HG02840 (cell line): ENCODE data around the gene CCDC121.
"Not testable (repeated sequence)": the region's sequence is repeated elsewhere in the genome, so short reads cannot be mapped to it uniquely, and the experiment has no call there.

Experiments
- ATAC-seq: cut with Tn5 transposase; IDR thresholded peaks from one replicate; pipeline ENCODE4 v1.9.1; 2021; ENCODE audit warnings: mild to moderate bottlenecking, moderate library complexity, moderate number of reproducible peaks; ENCODE audit not compliant: unreplicated experiment, low FRiP score

Gene CCDC121

DNA sequence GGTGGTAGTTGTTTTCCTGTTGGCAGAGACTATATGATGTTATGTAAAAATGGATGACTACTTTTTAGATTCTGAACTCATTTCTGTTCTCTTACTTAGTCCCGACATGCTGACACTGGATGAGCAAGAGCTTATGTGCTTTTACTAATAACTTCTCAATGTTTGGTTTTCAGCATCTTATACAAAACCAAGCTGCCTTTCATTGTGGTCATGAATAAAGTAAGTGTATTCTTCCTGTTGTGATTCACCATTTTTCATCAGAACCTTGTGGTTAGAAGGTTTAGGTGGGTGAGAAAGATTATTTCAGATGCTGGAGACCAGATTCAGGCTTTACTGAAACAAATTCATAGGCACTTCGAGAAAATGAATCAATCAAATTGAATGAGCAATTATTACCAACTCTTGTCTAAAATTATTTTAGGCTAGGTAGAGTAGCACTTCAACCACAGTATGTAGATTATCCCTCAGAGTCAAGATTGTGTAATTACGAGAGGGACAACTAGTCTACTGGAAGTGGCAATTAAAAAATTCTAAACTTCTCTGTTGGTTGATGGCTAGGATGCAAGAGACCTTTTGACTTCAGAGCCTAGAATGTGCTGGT is 9.3 kb upstream of the CCDC121 start:
- ATAC-seq = no peak

DNA sequence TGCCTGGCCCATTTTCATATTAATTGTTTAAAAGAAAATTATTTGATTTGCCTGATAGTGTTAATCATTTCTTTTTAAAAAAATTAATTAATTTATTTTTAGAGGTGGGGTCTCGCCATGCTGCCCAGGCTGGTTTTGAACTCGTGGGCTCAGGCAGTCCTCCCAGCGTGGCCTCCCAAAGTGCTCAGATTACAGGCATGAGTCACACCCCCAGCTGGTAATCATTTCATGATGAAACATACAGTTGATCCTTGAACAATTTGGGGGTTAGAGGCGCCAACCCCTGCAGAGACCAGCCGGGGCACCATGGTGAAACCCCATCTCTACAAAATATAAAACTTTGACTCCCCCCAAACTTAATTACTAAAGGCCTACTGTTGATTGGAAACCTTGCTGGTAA is 8.0 kb upstream of the CCDC121 start:
- ATAC-seq = no peak

DNA sequence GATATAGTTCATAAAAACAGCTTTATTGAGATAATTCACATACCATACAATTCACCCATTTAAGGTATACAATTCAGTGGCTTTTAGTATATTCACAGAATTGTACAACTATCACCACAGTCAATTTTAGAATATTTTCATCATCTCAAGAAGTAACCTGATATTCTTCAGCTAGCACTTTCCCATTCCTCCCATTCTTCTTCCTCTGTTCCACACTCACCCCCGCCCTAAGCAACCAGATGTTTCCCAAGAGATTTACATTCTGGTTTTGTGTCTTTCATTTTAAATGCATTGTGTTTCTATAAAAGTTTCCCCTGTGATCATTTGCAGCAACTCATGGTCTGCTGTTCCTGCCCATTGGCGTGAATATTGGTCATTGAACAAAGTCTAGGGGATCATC is 5.5 kb upstream of the CCDC121 start:
- ATAC-seq = no peak

DNA sequence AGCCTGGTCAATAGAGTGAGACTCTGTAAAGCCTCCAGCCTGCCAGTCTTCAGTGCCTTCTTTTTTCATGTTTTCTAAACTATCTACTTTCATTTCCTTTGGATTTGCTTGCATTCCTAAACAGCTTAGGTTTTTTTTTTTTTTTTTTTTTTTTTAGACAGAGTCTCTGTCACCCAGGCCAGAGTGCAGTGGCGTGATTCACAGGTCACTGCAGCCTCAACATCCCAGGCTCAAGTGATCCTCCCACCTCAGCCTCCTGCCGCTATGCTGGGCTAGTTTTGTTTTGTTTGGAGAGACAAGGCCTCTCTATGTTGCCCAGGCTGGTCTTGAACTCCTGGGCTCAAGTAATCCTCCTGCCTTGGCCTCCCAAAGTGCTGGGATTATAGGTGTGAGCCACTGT is 1.4 kb upstream of the CCDC121 start:
- ATAC-seq = not testable (repeated sequence)

DNA sequence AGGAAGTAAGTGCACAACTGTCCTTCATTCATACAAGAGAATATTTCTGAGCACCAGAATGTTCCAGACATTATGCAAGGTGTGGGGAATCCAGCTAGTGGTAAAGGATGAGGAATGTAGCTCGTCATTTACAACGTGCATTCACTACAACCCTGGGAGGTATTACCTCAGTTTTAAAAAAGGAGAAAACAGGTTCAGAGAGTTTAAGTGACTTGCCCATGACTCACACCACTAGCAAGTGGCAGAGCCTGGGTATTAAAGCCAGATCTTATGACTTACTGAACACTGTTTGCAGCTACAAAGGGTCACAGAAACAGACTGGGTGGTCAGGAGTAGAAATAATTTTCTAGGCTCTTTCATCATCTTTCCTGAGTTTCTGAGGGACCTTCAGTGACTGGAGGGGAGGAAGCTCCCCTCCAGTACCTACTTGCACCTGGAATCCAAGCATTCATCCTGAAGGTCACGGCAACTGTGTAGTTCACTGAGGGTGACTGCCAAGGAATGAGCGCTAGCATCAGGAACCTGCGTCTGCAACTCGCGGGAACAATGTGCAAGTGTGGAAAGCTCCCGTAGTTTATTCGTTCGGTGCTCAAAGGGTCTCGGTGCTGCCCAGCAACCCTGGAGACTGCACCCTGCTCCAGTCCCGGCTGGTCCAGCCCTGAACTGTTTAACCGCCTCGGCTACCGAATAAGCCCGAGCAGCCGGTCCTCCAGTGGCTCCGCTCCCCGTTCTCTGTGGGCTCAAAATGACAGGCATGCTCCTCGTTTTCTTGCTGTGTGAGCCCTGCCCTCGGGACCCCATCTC is 647 bp downstream of the CCDC121 start:
- peak; percentile 23 for ATAC-seq

DNA sequence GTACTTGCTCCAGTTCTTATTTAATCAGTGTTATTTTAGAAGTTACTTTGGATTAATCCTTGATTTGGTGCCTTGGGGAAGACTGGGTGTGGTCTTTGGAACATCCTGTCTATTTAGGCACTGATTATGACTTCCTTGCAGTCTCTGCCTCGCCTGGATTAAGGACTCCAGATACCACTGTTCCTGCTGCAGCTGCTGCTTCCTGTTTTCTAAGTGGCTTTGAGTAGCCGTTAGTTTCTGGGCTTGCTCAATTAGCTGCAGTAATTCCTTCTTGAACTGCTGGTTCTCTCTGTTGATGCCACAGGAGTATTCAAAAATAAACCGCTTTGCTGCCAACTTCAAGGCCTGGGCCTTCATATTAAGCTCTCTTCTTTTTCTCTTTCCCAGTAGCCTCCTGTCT is 1.9 kb downstream of the CCDC121 start:
- ATAC-seq = not testable (repeated sequence)

DNA sequence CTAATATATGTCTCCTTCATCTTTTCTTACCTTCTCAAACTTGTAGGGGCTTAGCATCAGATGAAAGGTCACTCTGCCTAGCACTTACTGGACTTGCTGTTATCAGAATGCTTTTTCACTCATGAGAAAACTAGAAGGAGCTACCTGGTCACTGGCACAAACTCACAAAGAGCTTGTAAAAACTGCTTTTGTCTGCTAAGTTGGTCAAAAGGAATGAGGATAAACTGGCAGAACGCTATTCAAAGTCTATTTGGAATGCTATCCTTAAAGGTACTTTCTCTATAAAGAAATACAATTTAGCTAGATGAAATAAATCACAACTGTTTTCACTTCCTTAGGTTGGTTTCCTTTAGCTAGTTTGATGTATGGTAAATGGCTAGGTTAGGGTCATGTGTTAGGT is 2.5 kb downstream of the CCDC121 start:
- not testable (repeated sequence) for ATAC-seq

DNA sequence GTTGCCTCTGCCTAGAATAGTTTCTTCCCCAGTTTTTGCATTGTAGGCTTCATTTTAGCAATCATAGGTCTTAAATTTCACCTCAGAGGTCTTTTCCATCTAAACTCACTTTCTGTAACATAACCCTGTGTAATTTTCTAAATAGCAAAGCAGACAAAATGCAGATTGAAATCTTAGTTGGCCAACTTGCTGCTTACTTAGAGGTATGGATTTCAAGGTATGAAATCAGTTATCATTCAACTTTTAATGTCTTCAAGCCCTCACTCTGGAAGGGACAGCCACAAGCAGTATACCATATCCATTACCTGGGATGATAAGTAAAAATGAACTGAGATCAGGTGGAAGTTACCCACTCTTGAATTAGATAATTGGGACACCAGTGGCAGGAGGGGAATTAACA is 3.9 kb downstream of the CCDC121 start:
- no peak for ATAC-seq

DNA sequence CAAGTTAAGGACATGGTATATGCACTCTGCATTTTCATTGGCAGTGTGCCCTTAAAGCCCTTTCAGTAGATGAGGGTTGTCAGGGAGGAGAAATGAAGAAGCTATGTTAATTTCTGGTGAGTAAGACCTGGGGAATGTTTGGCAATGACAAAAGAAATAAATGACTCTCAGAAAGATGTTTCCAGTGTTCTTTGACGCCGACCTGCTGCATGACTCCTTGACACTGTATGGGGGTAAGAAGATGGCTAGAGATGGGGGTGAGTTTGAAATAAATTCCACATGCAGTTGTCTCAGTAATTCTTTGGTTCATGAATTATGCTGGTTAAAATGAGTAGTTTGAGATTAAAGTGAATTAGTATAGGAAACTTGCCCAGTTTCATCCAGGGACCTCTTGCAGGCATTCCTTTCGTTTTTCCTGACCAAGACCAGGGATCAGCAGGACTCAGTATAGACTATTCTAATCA is 5.9 kb downstream of the CCDC121 start:
- no peak for ATAC-seq

DNA sequence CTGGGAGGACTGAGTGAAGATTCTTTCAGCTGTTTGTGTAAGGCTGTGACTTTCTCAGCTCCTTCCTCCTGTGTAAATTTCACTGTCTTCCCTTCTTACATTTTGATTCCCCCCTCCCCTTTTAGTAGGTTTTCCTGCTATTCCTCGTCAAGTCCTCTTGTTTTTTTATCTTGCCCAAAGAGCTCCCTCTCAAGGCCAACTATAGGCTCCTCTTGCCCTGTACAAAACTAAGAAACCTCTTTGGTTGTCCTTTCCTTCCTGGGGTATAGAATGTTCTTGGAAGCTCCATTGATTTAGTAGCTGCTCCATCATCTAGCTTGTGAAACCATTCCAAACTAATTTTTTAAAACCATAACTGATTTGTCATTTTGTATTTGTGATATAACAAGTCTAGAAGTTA is 7.3 kb downstream of the CCDC121 start:
- ATAC-seq = no peak

DNA sequence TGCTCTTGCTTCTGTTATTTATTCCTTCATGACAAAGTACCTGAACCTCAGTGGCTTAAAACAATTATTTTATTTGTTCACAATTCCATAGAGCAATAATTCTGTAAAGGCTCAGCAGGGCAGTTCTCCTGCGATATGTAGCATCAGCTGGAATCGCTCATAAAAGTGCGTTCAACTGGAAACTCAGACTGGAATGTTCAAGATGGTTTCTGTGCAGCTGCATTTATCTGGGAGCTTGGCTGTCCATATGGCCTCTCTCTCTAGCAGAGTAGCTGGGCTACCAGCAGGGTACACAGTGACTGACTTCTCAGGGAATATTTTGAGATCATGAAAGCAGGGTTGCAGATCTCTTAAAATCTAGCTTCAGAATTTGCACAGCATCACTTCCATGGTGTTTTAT is 13.5 kb downstream of the CCDC121 start:
- ATAC-seq = no peak

DNA sequence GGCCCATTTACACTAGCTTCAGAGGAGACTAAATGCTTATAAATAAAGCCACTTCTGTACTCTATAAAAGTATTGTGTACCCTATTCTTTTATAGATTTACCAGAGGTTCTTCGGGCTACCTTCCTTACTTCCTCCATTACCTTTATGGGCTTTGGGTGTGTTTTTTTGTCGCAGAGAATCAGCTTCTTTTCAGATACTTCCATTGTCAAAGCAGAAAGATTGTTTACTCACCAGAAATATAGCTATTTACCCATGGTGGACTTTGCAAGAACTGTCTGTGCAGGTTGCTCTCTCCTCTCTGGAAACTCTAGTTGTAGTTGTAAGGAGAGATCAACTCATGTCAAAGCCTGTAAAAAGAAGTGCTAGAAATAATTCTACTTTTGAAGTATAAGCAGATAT is 14.8 kb downstream of the CCDC121 start:
- ATAC-seq = no peak

DNA sequence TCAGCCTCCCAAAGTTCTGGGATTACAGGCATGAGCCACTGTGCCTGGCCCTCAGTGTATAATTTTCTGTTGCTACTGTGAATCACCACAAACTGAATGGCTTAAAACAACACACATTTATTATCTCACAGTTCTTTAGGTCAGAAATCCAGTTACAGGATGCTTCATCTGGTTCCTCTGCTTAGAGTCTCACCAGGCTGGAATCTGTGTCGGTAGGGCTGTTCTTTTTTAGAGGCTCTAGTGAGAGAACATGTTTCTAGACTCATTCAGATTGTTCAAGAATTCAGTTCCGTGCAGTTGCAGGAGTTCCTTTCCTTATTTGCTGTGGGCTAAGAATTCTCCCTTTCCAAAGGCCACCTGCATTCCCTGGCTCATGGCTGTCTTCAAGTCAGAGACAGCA is 22.2 kb downstream of the CCDC121 start:
- no peak for ATAC-seq

DNA sequence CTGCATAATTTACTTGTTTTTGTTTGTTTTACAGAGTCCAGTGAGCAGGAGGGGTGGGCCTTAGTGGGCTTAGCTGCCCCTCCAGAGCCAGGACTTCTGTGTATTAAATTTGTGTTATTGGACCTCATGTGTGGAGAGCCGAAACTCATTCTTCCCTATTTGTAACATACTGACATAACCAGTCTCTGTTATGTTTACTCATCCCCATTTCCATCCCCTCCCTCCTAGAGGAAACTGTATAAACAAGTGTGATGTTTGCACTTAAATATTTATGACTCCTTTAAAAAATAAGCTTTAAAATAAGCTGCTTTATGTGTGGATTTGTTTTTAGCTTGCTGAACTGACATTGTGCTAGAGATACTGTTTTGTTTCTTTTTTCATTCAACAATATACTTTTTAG is 32.2 kb downstream of the CCDC121 start:
- no peak for ATAC-seq

DNA sequence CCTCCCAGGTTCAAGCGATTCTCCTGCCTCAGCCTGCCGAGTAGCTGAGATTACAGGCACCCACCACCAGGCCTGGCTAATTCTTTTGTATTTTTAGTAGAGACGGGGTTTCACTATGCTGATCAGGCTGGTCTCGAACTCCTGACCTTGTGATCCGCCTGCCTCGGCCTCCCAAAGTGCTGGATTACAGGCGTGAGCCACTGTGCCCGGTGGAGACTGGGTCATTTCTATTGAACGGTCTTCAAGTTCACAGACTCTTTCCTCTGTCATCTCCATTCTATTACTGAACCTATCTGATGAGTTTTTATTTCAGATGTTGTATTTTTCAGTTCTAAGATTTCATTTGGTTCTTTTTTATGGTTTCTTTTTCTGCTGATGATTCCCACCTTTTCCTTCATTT is 33.4 kb downstream of the CCDC121 start:
- ATAC-seq = not testable (repeated sequence)

DNA sequence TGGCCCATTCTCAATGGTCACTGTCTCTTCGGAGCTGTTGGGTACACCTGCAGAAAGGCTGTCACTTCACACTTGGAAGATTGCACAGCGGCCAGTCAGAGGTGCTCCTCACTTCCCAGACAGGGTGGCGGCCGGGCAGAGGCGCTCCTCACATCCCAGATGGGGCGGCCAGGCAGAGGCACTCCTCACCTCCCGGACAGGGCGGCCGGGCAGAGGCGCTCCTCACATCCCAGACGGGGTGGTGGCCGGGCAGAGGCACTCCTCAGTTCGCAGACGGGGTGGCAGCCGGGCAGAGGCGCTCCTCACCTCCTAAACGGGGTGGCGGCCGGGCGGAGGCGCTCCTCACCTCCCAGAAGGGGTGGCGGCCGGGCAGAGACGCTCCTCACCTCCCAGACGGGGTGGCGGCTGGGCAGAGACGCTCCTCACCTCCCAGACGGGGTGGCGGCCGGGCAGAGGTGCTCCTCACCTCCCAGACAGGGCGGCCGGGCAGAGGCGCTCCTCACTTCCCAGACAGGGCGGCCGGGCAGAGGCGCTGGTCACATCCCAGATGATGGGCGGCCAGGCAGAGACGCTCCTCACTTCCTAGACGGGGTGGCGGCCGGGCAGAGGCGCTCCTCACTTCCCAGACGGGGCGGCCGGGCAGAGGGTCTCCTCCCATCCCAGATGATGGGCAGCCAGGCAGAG is 34.6 kb downstream of the CCDC121 start:
- not testable (repeated sequence) for ATAC-seq

DNA sequence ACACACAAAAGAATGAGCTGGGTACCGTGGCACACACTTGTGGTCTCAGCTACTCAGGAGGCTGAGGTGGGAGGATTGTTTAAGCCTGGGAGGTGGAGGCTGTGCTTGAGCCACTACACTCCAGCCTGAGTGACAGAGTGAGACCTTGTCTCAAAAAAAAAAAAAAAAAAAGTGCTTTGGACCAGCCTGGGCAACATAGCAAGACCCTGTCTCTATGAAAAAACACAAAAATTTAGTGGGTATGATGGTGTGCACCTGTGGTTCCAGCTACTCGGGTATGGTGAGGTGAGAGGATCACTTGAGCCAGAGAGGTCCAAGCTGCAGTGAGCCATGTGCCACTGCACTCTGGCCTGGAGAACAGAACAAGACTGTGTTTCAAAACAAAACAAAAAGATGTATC is 35.6 kb downstream of the CCDC121 start:
- ATAC-seq = no peak

DNA sequence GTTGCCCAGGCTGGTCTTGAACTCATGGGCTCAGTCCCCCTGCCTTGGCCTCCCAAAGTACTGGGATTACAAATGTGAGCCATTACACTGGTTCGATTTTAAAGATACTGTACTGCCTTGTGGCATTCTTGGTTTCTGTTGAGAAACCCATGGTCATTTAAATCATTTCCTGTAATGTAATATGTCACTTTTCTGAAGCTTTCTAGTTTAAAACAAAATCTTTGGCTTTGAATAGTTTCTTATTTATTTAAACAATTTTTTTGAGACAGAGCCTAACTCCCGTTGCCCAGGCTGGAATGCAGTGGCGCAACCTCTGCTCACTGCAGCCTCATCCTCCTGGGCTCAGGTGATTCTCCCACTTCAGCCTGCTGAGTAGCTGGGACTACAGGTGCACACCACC is 37.1 kb downstream of the CCDC121 start:
- no peak for ATAC-seq

DNA sequence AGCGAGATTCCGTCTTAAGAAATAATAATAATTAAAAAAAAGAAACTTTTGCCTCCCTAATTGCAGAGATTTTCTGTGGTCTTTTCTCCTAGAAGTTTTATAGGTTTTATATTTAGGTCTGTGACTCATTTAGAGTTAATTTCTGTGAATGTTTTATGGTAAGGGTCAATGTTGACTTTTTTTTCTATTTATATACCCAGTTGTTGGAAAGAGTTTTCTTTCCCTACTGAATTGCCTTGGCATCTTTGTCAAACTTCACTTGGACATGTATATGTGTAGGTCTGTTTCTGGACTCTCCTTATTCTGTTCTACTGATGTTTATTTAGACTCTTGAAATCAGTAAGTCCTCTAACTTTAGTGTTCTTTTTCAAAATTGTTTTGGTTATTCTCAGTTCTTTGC is 40.5 kb downstream of the CCDC121 start:
- ATAC-seq = no peak

DNA sequence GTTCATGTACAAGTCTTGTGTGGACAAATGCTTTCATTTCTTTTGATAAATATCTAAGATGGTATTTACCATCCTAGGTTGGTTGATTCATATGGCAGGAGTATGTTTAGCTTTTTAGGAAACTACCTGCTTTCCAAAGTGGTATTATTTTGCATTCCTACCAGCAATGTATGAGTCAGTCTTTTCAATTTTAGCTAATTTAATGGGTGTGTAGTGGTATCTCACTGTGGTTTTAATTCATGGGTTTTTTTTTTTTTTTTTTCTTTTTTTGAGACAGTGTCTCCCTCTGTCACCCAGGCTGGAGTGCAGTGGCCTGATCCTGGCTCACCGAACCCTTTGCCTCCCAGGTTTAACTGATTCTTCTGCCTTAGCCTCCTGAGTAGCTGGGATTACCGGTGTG is 41.8 kb downstream of the CCDC121 start:
- no peak for ATAC-seq

DNA sequence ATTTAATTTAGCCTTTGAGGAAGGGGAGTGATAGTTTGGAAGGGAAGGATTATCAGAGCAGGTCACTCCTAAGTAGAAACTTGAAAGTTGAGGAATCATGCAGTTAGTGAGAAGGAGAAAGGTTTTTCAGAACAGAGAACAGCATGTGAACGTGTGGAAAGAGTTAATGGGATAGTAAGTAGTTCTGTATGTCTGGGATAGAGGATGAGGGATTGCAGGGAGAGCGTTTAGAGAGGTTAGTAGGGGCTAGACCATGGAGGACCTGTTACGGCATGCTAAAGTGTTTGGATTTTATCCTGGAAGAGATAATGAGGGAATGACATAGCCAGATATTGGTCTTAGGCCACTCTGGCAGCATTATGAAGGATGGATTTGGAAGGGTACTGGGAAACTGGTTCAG is 44.2 kb downstream of the CCDC121 start:
- no peak for ATAC-seq
